Right atrium auricular region (tissue), 2 donors: ENCODE data around the gene EHD3. TPM values are rescaled to one million over a fixed set of nuclear protein-coding genes. Genes with fewer than 3 reads are reported as not detected.

Experiments used
- DNase-seq: peaks from one replicate; pipeline ENCODE4 v3.0.0-alpha.2; 2019; ENCODE audit warnings: low spot score
- H3K27ac ChIP-seq, 2 donors: fragments of 200-600 bp; sonication (generic); 1 replicate in 1 of 2; 2 replicates in 1 of 2; pipeline ENCODE4 v1.5.1; 2016 to 2019
- H3K27me3 ChIP-seq, 2 donors: fragments of 200-600 bp; sonication (generic); one replicate each; pipeline versions ENCODE4 v1.5.1 to v1.6.0; 2017 to 2019
- H3K36me3 ChIP-seq: fragments of 200-600 bp; sonication (generic); one replicate; pipeline ENCODE4 v1.5.1; 2016
- H3K4me1 ChIP-seq, 2 donors: fragments of 200-600 bp; sonication (generic); one replicate each; pipeline versions ENCODE4 v1.5.1 to v1.6.0; 2017 to 2019
- H3K4me3 ChIP-seq, 2 donors: fragments of 200-600 bp; sonication (generic); 1 replicate in 1 of 2; 2 replicates in 1 of 2; pipeline ENCODE4 v1.5.1; 2017 to 2019; ENCODE audit warnings: mild to moderate bottlenecking in 1 of 2, moderate library complexity in 1 of 2
- H3K9me3 ChIP-seq, 2 donors: fragments of 200-600 bp; sonication (generic); one replicate each; pipeline ENCODE4 v1.5.1; 2019
- CTCF ChIP-seq, 2 donors: fragments of 200-600 bp; sonication (generic); IDR thresholded peaks; one replicate each; pipeline ENCODE4 v1.5.1; 2019; ENCODE audit warnings: antibody characterized with exemption in 2 of 2
- total RNA-seq, 2 donors: library from RNA; depleted of rRNA; stranded (reverse); fragments of >200 nt; gene quantifications; one replicate each; pipeline ENCODE4 v1.1.0, GENCODE V29; 2016

EHD3 gene
- total RNA-seq, 2 donors from 2014 or later, result 10.6 to 12.5 TPM

- Histone ChIP-seq H3K27ac (peak overlapping the region in 1 of 2 donors; percentile 61), H3K9me3 (no peaks in the 10 kb centered on the region), H3K4me1 (no peaks in the 10 kb centered on the region), H3K4me3 (no peak overlapping the region), H3K27me3 (no peaks in the 10 kb centered on the region), H3K36me3 (no peaks in the 10 kb centered on the region)
- DNase-seq, result no peak
- TF ChIP-seq CTCF (IDR thresholded peaks at IDR 0.05), result no peak
Observed at GRCh38 chr2:31212659-31213600, 21.0 kb upstream of the EHD3 start.

GRCh38 chr2:31213601-31214443, 20.1 kb upstream of the EHD3 start:
- no peaks in the 10 kb centered on the region for H3K36me3 ChIP-seq
- no peaks in the 10 kb centered on the region for H3K4me1 ChIP-seq
- H3K27me3 ChIP-seq, result no peaks in the 10 kb centered on the region
- H3K27ac ChIP-seq, result peak overlapping the region in 1 of 2 donors; percentile 61
- TF ChIP-seq CTCF (IDR thresholded peaks at IDR 0.05), result no peak
- no peaks in the 10 kb centered on the region for H3K9me3 ChIP-seq
- no peak overlapping the region for H3K4me3 ChIP-seq
- DNase-seq, result no peak

GRCh38 chr2:31214444-31214915, 19.5 kb upstream of the EHD3 start:
- no peaks in the 10 kb centered on the region for H3K36me3 ChIP-seq
- TF ChIP-seq CTCF (IDR thresholded peaks at IDR 0.05), result no peak
- H3K27me3 ChIP-seq, result no peaks in the 10 kb centered on the region
- DNase-seq, result no peak
- no peak overlapping the region for H3K4me3 ChIP-seq
- no peak overlapping the region for H3K27ac ChIP-seq
- no peaks in the 10 kb centered on the region for H3K4me1 ChIP-seq
- H3K9me3 ChIP-seq, result no peaks in the 10 kb centered on the region

DNA sequence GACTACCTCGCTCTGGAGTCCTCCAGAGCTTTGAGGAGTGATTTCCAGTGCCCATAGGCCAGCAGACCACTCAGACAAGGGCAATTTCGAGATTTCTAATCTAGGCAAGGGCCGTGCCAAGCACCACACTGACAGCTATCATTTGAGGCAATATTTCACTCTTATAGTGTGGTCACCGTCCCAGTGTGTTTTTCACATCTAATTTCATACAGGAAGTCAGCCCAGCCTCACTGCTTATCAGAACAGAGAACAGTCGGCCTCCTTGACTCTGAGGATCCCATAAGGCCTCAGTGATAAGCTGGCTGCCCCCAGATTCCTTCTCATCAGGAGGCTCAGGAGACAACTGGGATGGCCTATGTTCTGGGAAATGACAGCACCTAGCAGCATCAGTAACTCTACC, 17.2 kb upstream of the EHD3 start:
- Histone ChIP-seq H3K4me1 (no peaks in the 10 kb centered on the region), H3K4me3 (no peak overlapping the region), H3K27ac (no peak overlapping the region), H3K9me3 (no peaks in the 10 kb centered on the region), H3K36me3 (no peaks in the 10 kb centered on the region), H3K27me3 (no peaks in the 10 kb centered on the region)
- TF ChIP-seq CTCF (IDR thresholded peaks at IDR 0.05), result no peak
- DNase-seq, result peak; percentile 4

DNA sequence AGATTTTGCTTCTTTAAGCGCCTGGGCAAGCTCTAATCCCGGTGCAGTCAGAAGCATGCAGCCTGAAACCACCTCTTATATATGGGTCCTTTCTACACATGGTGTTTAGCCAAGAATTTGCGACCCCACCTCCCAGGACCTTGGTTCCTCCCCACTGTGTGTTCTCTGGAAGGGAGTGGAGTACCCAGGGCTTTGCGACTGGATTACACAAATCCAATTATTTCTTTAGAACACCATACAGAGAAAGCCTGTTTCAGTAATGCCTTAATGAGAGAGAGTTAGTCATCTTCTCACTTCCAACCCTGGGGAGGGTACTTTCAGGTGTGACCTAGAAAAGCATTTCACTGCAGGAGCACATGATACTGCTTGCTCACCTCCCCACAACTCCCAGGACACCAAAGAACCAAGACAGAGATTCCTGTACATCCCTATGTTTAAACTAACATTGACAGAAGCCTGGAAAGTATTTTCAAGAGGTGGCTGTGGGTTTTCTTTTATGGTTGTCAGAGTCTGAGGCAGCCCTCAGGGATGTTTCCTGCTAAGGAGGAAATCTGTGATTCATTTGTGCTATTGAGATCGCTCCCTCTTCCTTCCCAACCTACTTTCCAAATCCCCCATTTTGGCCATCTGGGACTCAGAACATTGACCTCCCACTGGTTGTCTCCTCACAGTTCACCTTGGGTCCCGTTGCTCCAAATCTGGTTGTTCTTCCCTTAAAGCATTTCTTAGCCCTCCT, 16.3 kb upstream of the EHD3 start, which contains the start of gene CAPN14:
CAPN14 (minus strand) TSS at position 51 of the 736 bp plus-strand sequence. CDS start 12,068 bp downstream, outside the sequence.
- no peak for DNase-seq
- no peak for TF ChIP-seq CTCF (IDR thresholded peaks at IDR 0.05)
- no peaks in the 10 kb centered on the region for H3K36me3 ChIP-seq

More for the DNA sequence above, 16.3 kb upstream of the EHD3 start, which contains the start of gene CAPN14:
- H3K9me3 ChIP-seq, result no peaks in the 10 kb centered on the region
- no peak within 1 kb of the TSS for H3K27ac ChIP-seq
- H3K4me1 ChIP-seq, result no peaks in the 10 kb centered on the region
- no peak within 1 kb of the TSS for H3K4me3 ChIP-seq
- no peaks in the 10 kb centered on the region for H3K27me3 ChIP-seq
